Activated T-helper 2 cell treated with anti-CD3 and anti-CD28 coated beads, Interferon-gamma antibody, Interleukin-2, Interleukin-4, amounts not matched to agents 10 μg/mL and 5 μg/mL and 100 μg/mL, durations not matched to agents 14 hours and 24 hours and 36 hours (primary cell): ENCODE results near the gene KCNIP4. TPM values are rescaled to one million over a fixed set of nuclear protein-coding genes. Genes with fewer than 3 reads are reported as not detected.

Experiments
- DNase-seq: peaks from one replicate; pipeline ENCODE4 v3.0.0; 2021; ENCODE audit warnings: low spot score
- H3K27ac Mint-ChIP-seq: one replicate; pipeline ENCODE4 v1.8.0; 2021; ENCODE audit warnings: mixed read lengths
- H3K27me3 Mint-ChIP-seq: one replicate; pipeline ENCODE4 v1.8.0; 2021; ENCODE audit warnings: low read depth, mixed read lengths
- H3K36me3 Mint-ChIP-seq: one replicate; pipeline ENCODE4 v1.8.0; 2021; ENCODE audit warnings: low read depth, mixed read lengths
- H3K4me1 Mint-ChIP-seq: one replicate; pipeline ENCODE4 v1.8.0; 2021; ENCODE audit warnings: low read depth, mixed read lengths
- H3K4me3 Mint-ChIP-seq: one replicate; pipeline ENCODE4 v1.8.0; 2021; ENCODE audit warnings: low read depth, mild to moderate bottlenecking, moderate library complexity, mixed read lengths
- H3K9me3 Mint-ChIP-seq: one replicate; pipeline ENCODE4 v1.8.0; 2021; ENCODE audit warnings: mixed read lengths
- intact Hi-C: fragments of 100-400 bp; cut with micrococcal nuclease; formaldehyde crosslinking; loops from one replicate; pipeline ENCODE4 v1.15.1; 2023
- total RNA-seq: library from RNA; stranded (reverse); gene quantifications from 2 replicates; pipeline ENCODE4 v1.2.3, GENCODE V29; 2022

The KCNIP4 gene
- total RNA-seq, 1 donor from 2014 or later: not detected

DNA sequence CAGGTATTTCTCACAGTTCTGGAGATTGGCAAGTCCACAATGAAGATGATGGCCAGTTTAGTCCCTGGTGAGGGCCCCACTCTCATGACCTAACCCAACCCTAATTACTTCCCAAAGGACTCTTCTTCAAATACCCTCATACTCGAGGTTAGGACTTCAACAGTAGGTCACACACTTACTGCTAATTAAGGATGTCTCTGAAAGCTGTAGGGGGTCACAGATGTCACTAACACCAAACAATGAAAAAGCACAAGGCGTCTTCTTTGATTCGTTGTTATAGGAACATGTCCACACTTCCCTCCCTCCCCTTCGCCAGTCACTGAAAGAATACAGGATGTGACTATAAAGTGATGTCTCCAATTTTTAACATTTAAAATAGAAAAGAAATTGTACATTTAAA is 938.6 kb downstream of the KCNIP4 start:
- Mint-ChIP-seq H3K36me3 (no peaks in the 10 kb centered on the region), H3K27me3 (no peaks in the 10 kb centered on the region), H3K9me3 (peaks cover 34% of the 10 kb centered on the region), H3K4me1 (no peaks in the 10 kb centered on the region), H3K4me3 (no peak overlapping the region), H3K27ac (no peak overlapping the region)
- no peak for DNase-seq
- intact Hi-C loops: no loop called here

DNA sequence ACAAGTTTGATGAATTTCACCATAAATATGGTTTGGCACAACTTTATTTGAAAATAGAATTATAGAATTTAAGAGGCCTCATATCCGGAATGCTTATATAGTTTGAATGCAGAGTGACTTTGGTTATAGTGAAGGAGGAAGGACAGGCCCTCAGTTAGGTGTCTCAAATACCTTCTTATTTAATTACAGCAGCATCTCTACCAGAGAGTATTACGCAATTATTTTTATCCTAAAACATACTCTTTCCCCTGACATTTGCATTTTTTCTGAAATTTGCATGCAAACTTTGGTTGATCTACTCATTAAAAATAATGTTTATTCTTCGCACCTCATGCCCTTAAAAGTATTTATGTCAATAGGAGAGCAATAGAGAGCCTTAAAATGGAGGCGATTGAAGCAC is 942.9 kb downstream of the KCNIP4 start:
- DNase-seq: no peak
- H3K4me3 Mint-ChIP-seq: no peak overlapping the region
- H3K36me3 Mint-ChIP-seq: no peaks in the 10 kb centered on the region
- H3K4me1 Mint-ChIP-seq: no peaks in the 10 kb centered on the region
- H3K27ac Mint-ChIP-seq: no peak overlapping the region
- no peaks in the 10 kb centered on the region for H3K27me3 Mint-ChIP-seq
- peaks cover 42% of the 10 kb centered on the region for H3K9me3 Mint-ChIP-seq
- intact Hi-C loops: no loop called here

DNA sequence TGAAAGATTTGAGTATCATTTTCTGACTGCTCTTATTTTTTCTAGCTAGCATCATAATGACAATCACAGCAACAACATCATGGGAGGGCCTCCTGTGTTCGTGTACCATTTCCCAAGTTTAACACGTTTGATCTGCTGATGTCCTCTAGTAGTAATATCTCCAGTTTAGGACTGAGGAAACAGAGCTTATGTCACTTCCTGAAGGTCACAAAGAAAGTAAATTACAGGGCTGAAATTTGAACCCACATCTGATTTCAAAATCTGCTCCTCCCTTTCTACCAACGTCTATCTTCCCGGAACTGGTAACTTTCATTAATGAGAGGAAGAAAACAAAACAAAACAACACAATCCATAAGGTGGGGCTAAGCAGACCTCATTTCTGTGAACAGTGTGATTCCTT is 945.6 kb downstream of the KCNIP4 start:
- no peak for DNase-seq
- Mint-ChIP-seq H3K4me3 (no peak overlapping the region), H3K4me1 (no peaks in the 10 kb centered on the region), H3K27ac (no peak overlapping the region), H3K36me3 (no peaks in the 10 kb centered on the region), H3K27me3 (no peaks in the 10 kb centered on the region), H3K9me3 (peaks cover 45% of the 10 kb centered on the region)
- intact Hi-C loops: no loop called here

DNA sequence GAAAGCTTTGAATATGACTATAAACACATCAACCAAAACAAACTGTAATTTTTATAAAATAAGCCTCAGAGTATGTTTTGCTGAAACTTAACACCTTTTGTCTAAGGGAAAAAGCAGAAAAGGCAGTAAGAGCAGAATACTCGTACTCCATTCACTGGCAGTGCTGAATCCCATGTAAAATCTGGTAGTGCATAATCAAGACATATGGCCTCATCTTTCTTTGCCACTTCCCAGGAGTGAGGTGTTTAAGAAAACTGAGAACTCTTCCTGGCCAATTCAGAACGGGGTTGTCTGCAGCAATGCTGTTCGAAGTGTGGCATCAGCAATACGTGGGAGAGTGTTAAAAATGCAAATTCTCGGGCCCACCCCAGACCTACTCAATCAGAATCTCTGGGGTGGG is 946.3 kb downstream of the KCNIP4 start:
- no peaks in the 10 kb centered on the region for H3K4me1 Mint-ChIP-seq
- H3K9me3 Mint-ChIP-seq: peaks cover 45% of the 10 kb centered on the region
- intact Hi-C loops: no loop called here
- no peak overlapping the region for H3K27ac Mint-ChIP-seq
- H3K4me3 Mint-ChIP-seq: no peak overlapping the region
- H3K27me3 Mint-ChIP-seq: no peaks in the 10 kb centered on the region
- no peaks in the 10 kb centered on the region for H3K36me3 Mint-ChIP-seq
- no peak for DNase-seq

DNA sequence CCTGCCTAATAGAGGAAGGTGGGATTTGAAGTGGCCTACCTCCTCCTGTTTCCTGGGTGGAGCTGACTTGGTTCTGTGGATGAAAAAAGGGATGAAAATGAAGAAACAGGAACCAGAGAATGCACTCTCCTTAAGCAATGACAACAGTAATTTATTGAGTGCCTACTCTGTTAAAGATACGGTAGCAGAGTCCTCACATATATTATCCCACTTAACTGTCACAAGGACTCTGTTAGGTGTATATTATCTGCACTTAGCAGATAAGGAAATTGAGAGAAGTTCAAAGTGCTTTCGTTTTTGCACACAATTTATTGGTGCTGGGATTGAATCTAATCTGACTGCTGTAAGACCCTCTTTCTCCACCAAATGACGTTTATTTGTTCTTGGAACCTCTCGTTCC is 947.1 kb downstream of the KCNIP4 start:
- H3K4me1 Mint-ChIP-seq: no peaks in the 10 kb centered on the region
- no peak for DNase-seq
- no peak overlapping the region for H3K4me3 Mint-ChIP-seq
- intact Hi-C loops: no loop called here
- no peaks in the 10 kb centered on the region for H3K36me3 Mint-ChIP-seq
- H3K27ac Mint-ChIP-seq: no peak overlapping the region
- no peaks in the 10 kb centered on the region for H3K27me3 Mint-ChIP-seq
- peaks cover 43% of the 10 kb centered on the region for H3K9me3 Mint-ChIP-seq

DNA sequence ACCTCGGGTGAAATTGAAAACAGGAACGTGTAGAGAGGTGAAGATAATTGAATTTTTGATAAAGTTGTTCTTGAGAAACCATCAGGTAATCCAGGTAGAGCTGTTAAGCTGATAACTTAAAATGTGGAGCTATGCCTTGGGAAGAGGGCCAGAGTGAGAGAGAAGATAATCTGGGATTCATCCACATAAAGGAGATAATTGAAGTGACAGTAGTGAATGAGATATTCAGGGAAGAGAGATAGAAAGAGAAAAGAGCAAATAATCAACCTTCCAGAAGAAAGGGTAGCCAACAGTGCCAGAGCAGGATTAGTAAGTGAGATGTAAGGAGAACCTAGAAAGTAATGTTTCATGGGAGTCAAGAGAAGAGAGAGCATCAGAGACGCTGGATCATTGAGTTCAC is 950.7 kb downstream of the KCNIP4 start:
- Mint-ChIP-seq H3K4me1 (no peaks in the 10 kb centered on the region), H3K27ac (no peak overlapping the region), H3K36me3 (no peaks in the 10 kb centered on the region), H3K27me3 (no peaks in the 10 kb centered on the region), H3K9me3 (peaks cover 16% of the 10 kb centered on the region), H3K4me3 (no peak overlapping the region)
- intact Hi-C loops: no loop called here
- DNase-seq: no peak

DNA sequence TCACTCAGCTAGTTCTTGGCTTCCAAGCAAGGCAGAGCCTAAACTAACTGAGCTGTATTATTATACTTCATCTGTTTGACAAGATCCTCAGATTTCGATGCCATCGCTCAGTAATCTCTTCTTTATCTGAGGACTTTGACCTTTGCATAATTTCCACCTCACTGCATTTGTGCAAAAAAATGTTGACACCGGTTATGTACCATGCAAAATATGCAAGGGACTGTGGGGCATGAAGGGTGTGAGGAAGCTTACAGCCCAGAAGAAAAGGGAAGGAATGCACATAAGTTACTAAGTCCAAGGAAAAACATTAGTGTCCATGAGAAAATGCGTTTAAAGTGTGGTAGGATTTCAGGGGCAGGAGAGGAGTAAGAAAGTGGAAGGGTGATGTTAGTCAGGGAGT is 953.0 kb downstream of the KCNIP4 start:
- no peak for DNase-seq
- Mint-ChIP-seq H3K9me3 (peaks cover 26% of the 10 kb centered on the region), H3K36me3 (no peaks in the 10 kb centered on the region), H3K4me3 (no peak overlapping the region), H3K27me3 (no peaks in the 10 kb centered on the region), H3K27ac (no peak overlapping the region), H3K4me1 (no peaks in the 10 kb centered on the region)
- intact Hi-C loops: no loop called here

DNA sequence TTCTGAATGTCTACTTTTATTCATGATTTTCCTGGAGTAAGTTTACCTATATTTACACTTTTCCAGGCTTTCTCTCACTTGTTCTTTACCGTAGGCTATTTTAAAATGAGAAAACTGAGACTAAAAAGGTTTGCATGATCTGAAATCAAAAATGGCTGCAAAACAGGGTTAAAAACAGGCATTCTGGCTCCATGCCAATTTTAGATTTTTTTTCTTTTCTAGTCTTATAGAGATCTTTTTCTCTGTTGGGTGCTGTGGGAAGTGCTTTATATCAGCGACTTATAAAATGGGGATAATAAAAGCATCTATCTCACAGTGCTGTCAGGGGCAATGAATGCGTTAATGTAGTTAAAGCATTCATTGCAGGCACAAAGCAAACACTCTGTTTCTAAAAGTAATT is 953.6 kb downstream of the KCNIP4 start:
- Mint-ChIP-seq H3K4me3 (no peak overlapping the region), H3K27me3 (no peaks in the 10 kb centered on the region), H3K36me3 (no peaks in the 10 kb centered on the region), H3K27ac (no peak overlapping the region), H3K9me3 (peaks cover 25% of the 10 kb centered on the region), H3K4me1 (no peaks in the 10 kb centered on the region)
- DNase-seq: no peak
- intact Hi-C loops: no loop called here

DNA sequence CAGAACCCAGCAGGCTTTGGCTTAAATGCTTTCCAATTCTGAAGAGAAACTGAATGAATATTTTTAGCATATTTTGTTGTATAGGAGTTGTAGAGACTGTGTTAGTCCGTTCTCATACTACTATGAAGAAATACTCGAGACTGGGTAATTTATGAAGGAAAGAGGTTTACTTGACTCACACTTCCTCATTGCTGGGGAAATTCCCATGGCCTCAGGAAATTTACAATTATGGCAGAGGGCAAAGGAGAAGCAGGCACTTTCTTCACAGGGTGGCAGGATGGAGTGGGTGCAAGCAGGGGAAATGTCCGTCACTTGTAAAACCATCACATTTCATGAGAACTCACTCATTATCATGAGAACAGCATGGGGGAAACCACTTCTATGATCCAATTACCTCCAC is 956.6 kb downstream of the KCNIP4 start:
- Mint-ChIP-seq H3K9me3 (peaks cover 14% of the 10 kb centered on the region), H3K4me3 (no peak overlapping the region), H3K4me1 (no peaks in the 10 kb centered on the region), H3K36me3 (no peaks in the 10 kb centered on the region), H3K27me3 (no peaks in the 10 kb centered on the region), H3K27ac (no peak overlapping the region)
- intact Hi-C loops: no loop called here
- no peak for DNase-seq

DNA sequence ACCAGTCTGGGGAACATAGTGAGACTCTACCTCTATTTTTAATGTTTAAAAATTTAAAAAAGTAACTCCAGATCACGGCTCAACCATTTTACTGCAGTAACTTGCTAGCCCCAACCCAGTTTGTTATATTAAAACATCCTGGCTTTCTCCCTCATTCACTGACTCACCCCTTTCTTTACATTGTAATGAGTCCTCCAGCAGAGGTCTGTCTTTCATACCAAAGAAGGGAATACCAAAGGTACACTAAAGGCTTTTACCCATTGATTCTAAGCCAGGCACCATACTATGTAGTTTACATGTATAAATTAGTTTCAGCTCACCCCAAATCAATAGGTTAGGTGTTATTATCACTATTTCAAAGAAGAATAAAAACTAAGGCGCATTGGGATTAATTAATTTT is 961.4 kb downstream of the KCNIP4 start:
- H3K27ac Mint-ChIP-seq: no peak overlapping the region
- H3K36me3 Mint-ChIP-seq: no peaks in the 10 kb centered on the region
- no peaks in the 10 kb centered on the region for H3K27me3 Mint-ChIP-seq
- no peak overlapping the region for H3K4me3 Mint-ChIP-seq
- no peaks in the 10 kb centered on the region for H3K4me1 Mint-ChIP-seq
- intact Hi-C loops: no loop called here
- DNase-seq: no peak
- peaks cover 10% of the 10 kb centered on the region for H3K9me3 Mint-ChIP-seq

DNA sequence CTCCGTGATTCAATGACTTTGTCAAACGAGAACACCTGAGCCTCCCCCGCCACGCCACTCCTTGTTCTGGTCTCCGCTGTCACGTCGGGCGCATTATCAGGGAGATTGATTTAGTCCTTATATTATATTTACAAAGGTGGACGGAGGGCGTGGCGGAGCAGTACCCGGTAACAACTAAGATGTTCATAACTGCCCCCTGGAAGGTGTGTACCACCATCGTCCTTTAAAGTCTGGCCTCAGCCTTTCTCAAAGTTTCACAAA is 964.1 kb downstream of the KCNIP4 start:
- no peak overlapping the region for H3K27ac Mint-ChIP-seq
- no peak for DNase-seq
- no peak overlapping the region for H3K4me3 Mint-ChIP-seq
- H3K27me3 Mint-ChIP-seq: no peaks in the 10 kb centered on the region
- intact Hi-C loops: no loop called here
- peaks cover 8% of the 10 kb centered on the region for H3K9me3 Mint-ChIP-seq
- H3K4me1 Mint-ChIP-seq: no peaks in the 10 kb centered on the region
- no peaks in the 10 kb centered on the region for H3K36me3 Mint-ChIP-seq

DNA sequence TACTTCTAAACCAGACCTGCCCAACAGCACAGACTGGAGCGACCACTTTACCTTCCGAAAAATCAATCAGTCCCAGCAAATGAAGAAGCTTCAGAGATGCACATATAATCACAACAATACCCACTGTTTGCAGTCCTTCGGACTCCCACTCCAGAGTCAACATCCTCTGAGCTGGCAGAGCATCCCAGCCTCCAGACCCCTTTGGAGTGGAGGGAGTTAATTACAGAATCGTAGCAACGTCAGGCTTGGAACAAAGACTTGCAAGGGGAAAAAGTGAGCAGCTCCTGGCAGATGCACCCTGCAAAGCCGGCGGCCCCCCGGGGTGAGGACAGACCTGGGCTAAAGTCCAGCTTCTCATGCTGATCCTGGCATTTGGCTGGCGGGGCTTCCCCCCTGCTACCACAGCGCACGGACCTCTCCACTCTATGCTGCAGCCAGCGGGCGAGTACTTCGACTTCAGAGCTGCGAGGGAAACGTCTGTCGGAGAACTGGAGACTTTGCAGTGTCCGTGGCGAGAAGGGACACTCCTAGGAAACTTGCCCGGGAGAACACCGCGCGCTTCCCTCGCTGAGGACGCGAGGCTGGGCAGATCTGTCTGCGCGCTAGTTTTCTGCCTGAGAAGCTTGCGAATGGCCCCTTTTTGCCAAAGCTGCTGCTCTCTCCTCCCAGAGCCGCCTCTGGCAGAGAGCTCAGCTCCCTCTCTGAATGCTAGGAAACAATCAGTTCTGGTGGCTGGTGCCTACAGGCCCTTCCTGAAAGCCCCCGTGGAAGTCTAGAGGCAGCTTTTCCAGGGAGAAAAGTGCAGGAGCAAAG is 964.6 kb downstream of the KCNIP4 start:
- Mint-ChIP-seq H3K27me3 (no peaks in the 10 kb centered on the region), H3K9me3 (peaks cover 9% of the 10 kb centered on the region), H3K4me3 (no peak overlapping the region), H3K36me3 (no peaks in the 10 kb centered on the region), H3K4me1 (no peaks in the 10 kb centered on the region), H3K27ac (no peak overlapping the region)
- intact Hi-C loops: no loop called here
- no peak for DNase-seq

DNA sequence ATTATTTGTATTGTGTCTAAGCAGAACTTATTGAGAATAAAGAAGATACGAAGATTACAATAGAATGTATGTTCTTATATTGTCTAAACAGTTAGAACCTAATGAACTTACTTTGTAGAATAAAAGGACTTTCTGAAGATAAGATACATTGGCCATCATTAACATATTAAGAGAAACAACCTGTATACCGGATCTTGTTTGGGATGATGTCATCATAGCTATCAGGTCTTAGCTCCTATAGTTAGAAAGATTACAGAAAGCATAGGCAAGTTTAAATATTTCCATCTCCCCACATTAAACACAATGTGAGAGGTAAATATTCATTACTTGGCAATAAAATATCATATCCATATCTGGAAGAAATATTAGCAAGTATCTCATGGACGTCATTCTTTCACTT is 966.0 kb downstream of the KCNIP4 start:
- DNase-seq: no peak
- Mint-ChIP-seq H3K4me3 (no peak overlapping the region), H3K9me3 (peaks cover 9% of the 10 kb centered on the region), H3K27ac (no peak overlapping the region), H3K36me3 (no peaks in the 10 kb centered on the region), H3K27me3 (no peaks in the 10 kb centered on the region), H3K4me1 (no peaks in the 10 kb centered on the region)
- intact Hi-C loops: no loop called here

DNA sequence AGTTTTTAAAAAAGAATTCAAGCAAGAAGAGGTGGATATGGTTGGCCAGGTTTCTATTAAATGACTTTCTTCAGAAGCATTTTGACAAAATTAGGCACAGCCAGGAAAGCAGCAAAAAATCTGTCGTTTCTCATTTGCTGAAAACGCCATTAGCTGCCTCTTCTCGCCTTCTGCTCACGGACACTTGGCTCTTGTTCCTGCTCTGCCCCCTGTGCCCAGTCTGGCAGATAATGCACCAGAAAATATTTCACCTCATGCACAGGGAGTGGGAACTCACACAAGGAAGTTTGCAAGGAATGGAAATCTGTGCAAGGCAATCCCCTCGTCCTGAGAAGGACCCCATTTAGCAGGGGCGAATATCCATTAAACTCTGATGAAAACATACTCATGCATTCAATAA is 988.3 kb downstream of the KCNIP4 start:
- Mint-ChIP-seq H3K27ac (no peak overlapping the region), H3K9me3 (peaks cover 4% of the 10 kb centered on the region), H3K27me3 (no peaks in the 10 kb centered on the region), H3K4me3 (no peak overlapping the region), H3K36me3 (no peaks in the 10 kb centered on the region), H3K4me1 (no peaks in the 10 kb centered on the region)
- no peak for DNase-seq
- intact Hi-C loops: no loop called here
